CD14-positive monocyte (primary cell): ENCODE results near the gene BEGAIN. TPM values are rescaled to one million over a fixed set of nuclear protein-coding genes. Genes with fewer than 3 reads are reported as not detected.

ENCODE experiments used
- DNase-seq, 3 donors: peaks; one replicate each; pipeline ENCODE4 v3.0.0-alpha.2; 2011 to 2022
- H2AFZ ChIP-seq: 2 replicates; pipeline ENCODE4 v1.6.0; 2012; ENCODE audit warnings: mild to moderate bottlenecking, low read depth, low read length, inconsistent platforms; ENCODE audit not compliant: insufficient read depth, poor library complexity, severe bottlenecking
- H3K27ac ChIP-seq, 2 donors: 1 replicate in 1 of 2; 2 replicates in 1 of 2; pipeline ENCODE4 v1.5.1; 2012 to 2013; ENCODE audit warnings: low read length in 2 of 2, control low read depth in 1 of 2, inconsistent platforms in 1 of 2, low read depth in 1 of 2, mild to moderate bottlenecking in 1 of 2
- H3K27me3 ChIP-seq, 2 donors: one replicate each; pipeline versions ENCODE4 v1.6.0 to v1.6.1; 2011 to 2013; ENCODE audit warnings: low read length in 2 of 2; ENCODE audit not compliant: control insufficient read depth in 2 of 2, insufficient read depth in 2 of 2
- H3K36me3 ChIP-seq, 2 donors: replicated peaks in 1 of 2; 1 replicate in 1 of 2; 2 replicates in 1 of 2; pipeline versions ENCODE4 v1.5.1 to v1.6.1; 2012 to 2013; ENCODE audit warnings: low read length in 2 of 2, control low read depth in 1 of 2, inconsistent platforms in 1 of 2, mild to moderate bottlenecking in 1 of 2; ENCODE audit not compliant: insufficient read depth in 2 of 2, control insufficient read depth in 1 of 2
- H3K4me1 ChIP-seq, 2 donors: 1 replicate in 1 of 2; 2 replicates in 1 of 2; pipeline versions ENCODE4 v1.5.1 to v1.6.1; 2012 to 2013; ENCODE audit warnings: low read length in 2 of 2, control low read depth in 1 of 2, inconsistent platforms in 1 of 2, mild to moderate bottlenecking in 1 of 2, moderate library complexity in 1 of 2; ENCODE audit not compliant: insufficient read depth in 2 of 2, control insufficient read depth in 1 of 2
- H3K4me2 ChIP-seq: replicated peaks from 2 replicates; pipeline ENCODE3; 2012; ENCODE audit warnings: low read length, moderate library complexity, mild to moderate bottlenecking; ENCODE audit not compliant: poor library complexity, severe bottlenecking; ENCODE audit errors: extremely low read depth
- H3K4me3 ChIP-seq, 3 experiments: fragments of 200-600 bp in 1 of 3; sonication (generic) in 1 of 3; replicated peaks in 1 of 3; 1 replicate in 2 of 3; 2 replicates in 1 of 3; pipeline ENCODE4 v1.5.1; 2011 to 2013; ENCODE audit warnings: low read length in 3 of 3, mild to moderate bottlenecking in 3 of 3, control low read depth in 2 of 3, low read depth in 2 of 3, inconsistent platforms in 1 of 3, moderate library complexity in 1 of 3
- H3K79me2 ChIP-seq: 2 replicates; pipeline ENCODE4 v1.6.0; 2012; ENCODE audit warnings: mild to moderate bottlenecking, control low read depth, inconsistent platforms, low read length, moderate library complexity; ENCODE audit not compliant: insufficient read depth
- H3K9ac ChIP-seq: 2 replicates; pipeline ENCODE4 v1.6.0; 2017; ENCODE audit warnings: low read length, mild to moderate bottlenecking; ENCODE audit not compliant: insufficient read depth, poor library complexity, severe bottlenecking
- H3K9me3 ChIP-seq, 2 donors: replicated peaks in 1 of 2; 1 replicate in 1 of 2; 2 replicates in 1 of 2; pipeline versions ENCODE4 v1.5.1 to v1.6.1; 2012 to 2013; ENCODE audit warnings: low read length in 2 of 2, control low read depth in 1 of 2; ENCODE audit not compliant: control insufficient read depth in 1 of 2, insufficient read depth in 1 of 2
- H4K20me1 ChIP-seq: 2 replicates; pipeline ENCODE4 v1.6.0; 2012; ENCODE audit warnings: mild to moderate bottlenecking, low read length, control low read depth, moderate library complexity; ENCODE audit not compliant: insufficient read depth
- H3K27ac Mint-ChIP-seq, 7 donors: one replicate each; pipeline ENCODE4 v1.8.0; 2020; ENCODE audit warnings: mild to moderate bottlenecking in 7 of 7, mixed read lengths in 7 of 7, moderate library complexity in 6 of 7, inconsistent platforms in 2 of 7
- H3K27me3 Mint-ChIP-seq, 3 donors: one replicate each; pipeline ENCODE4 v1.8.0; 2021 to 2022; ENCODE audit warnings: low read depth in 3 of 3, mild to moderate bottlenecking in 3 of 3, mixed read lengths in 3 of 3, moderate library complexity in 3 of 3, inconsistent platforms in 1 of 3
- H3K36me3 Mint-ChIP-seq, 2 donors: one replicate each; pipeline ENCODE4 v1.8.0; 2020; ENCODE audit warnings: mixed read lengths in 2 of 2, inconsistent platforms in 1 of 2, mild to moderate bottlenecking in 1 of 2
- H3K4me1 Mint-ChIP-seq: one replicate; pipeline ENCODE4 v1.8.0; 2020; ENCODE audit warnings: mild to moderate bottlenecking, mixed read lengths
- H3K4me3 Mint-ChIP-seq, 2 donors: one replicate each; pipeline ENCODE4 v1.8.0; 2020; ENCODE audit warnings: mild to moderate bottlenecking in 2 of 2, mixed read lengths in 2 of 2, moderate library complexity in 1 of 2
- H3K9me3 Mint-ChIP-seq, 7 donors: one replicate each; pipeline ENCODE4 v1.8.0; 2020 to 2022; ENCODE audit warnings: mixed read lengths in 7 of 7, mild to moderate bottlenecking in 6 of 7, moderate library complexity in 6 of 7, inconsistent platforms in 2 of 7
- WGBS: methylation state at CpG from one replicate; pipeline ENCODE4 v1.1.5; 2013; ENCODE audit warnings: missing lambda C conversion rate; ENCODE audit not compliant: insufficient coverage; 5-methylcytosine and 5-hydroxymethylcytosine counted together
- intact Hi-C, 2 donors: fragments of 100-400 bp; cut with micrococcal nuclease; formaldehyde crosslinking; loops; one replicate each; pipeline versions ENCODE4 v1.15.0 to v1.15.1; 2023
- polyA plus RNA-seq, 3 donors: library from polyadenylated mRNA; depleted of rRNA in 1 of 3; unstranded in 2 of 3; stranded (reverse) in 1 of 3; fragments of 300-500 nt in 2 of 3; fragments of >200 nt in 1 of 3; fragmentation: Illumina TruSeq in 2 of 3; gene quantifications; 1 replicate in 2 of 3; 2 replicates in 1 of 3; pipeline ENCODE4 v1.2.3, GENCODE V29; 2012 to 2021
- TF ChIP-seq, protein P1 (sequence below): fragments of 200-600 bp; IDR thresholded peaks from one replicate; pipeline ENCODE4 v1.8.0; 2022; ENCODE audit warnings: antibody characterized with exemption, mild to moderate bottlenecking

Gene BEGAIN
- polyA plus RNA-seq, 3 donors = 0.25 to 0.45 TPM; not detected in 1

DNA sequence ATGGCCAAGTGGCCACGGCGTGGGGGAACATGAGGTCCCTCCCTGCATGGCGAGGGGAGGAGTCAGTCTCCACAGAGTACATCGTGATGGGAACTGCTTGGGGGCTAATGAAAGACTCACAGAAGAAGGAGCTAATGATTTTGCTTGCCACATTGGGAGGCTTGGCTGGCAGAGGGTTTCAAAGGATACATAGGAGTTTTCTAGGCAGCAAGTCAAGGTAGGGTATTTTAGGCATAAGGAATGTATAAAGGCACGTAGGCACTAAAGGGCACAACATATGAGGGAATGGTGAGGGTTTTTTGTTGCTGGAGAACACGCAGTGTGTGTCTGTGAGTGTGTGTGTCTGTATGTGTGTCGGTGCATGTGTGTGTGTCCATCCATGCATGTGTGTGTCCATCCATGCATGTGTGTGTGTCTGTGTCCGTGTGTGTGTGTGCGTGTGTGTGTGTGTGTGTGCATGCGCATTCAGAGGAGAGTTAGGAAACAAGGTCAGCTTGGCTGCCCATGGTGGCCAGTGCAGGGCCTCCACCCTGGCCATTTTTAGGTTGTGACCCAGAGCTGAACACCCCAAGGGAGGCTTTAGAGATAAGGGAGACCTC lies 84.5 kb downstream of the BEGAIN start:
- TF ChIP-seq, protein P1, sequence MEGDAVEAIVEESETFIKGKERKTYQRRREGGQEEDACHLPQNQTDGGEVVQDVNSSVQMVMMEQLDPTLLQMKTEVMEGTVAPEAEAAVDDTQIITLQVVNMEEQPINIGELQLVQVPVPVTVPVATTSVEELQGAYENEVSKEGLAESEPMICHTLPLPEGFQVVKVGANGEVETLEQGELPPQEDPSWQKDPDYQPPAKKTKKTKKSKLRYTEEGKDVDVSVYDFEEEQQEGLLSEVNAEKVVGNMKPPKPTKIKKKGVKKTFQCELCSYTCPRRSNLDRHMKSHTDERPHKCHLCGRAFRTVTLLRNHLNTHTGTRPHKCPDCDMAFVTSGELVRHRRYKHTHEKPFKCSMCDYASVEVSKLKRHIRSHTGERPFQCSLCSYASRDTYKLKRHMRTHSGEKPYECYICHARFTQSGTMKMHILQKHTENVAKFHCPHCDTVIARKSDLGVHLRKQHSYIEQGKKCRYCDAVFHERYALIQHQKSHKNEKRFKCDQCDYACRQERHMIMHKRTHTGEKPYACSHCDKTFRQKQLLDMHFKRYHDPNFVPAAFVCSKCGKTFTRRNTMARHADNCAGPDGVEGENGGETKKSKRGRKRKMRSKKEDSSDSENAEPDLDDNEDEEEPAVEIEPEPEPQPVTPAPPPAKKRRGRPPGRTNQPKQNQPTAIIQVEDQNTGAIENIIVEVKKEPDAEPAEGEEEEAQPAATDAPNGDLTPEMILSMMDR = no peak
- H3K4me2 ChIP-seq = no peak overlapping the region
- H3K36me3 Mint-ChIP-seq = peaks cover 2 to 3% of the 10 kb centered on the region in 2 donors
- H3K9me3 ChIP-seq = peaks cover 0 to 2% of the 10 kb centered on the region in 2 donors
- H3K27ac Mint-ChIP-seq = no peak overlapping the region
- intact Hi-C loops = no loop called here
- no peak overlapping the region for H3K27ac ChIP-seq
- H3K4me1 ChIP-seq = no peaks in the 10 kb centered on the region
- WGBS = 94% methylated on average over 8 of the region's 10 CpGs
- no peaks in the 10 kb centered on the region for H3K79me2 ChIP-seq
- H3K9me3 Mint-ChIP-seq = peaks cover 0 to 9% (median 3%) of the 10 kb centered on the region in 7 donors
- H4K20me1 ChIP-seq = peaks cover 9% of the 10 kb centered on the region
- no peak for DNase-seq
- peaks cover 0 to 7% (median 2%) of the 10 kb centered on the region in 3 donors for H3K27me3 Mint-ChIP-seq
- H2AFZ ChIP-seq = no peak overlapping the region
- no peaks in the 10 kb centered on the region for H3K36me3 ChIP-seq
- no peaks in the 10 kb centered on the region for H3K27me3 ChIP-seq
- H3K9ac ChIP-seq = no peak overlapping the region
- H3K4me3 ChIP-seq = no peak overlapping the region
- H3K4me3 Mint-ChIP-seq = no peak overlapping the region
- peaks cover 4% of the 10 kb centered on the region for H3K4me1 Mint-ChIP-seq

GRCh38 chr14:100500128-100500527 lies 87.1 kb downstream of the BEGAIN start:
- Mint-ChIP-seq H3K4me3 (no peak overlapping the region), H3K4me1 (peaks cover 4% of the 10 kb centered on the region), H3K27ac (no peak overlapping the region), H3K9me3 (peaks cover 0 to 7% (median 3%) of the 10 kb centered on the region in 7 donors), H3K27me3 (peaks cover 0 to 7% (median 2%) of the 10 kb centered on the region in 3 donors), H3K36me3 (peaks cover 2 to 3% of the 10 kb centered on the region in 2 donors)
- Histone ChIP-seq H3K79me2 (no peaks in the 10 kb centered on the region), H3K4me1 (no peaks in the 10 kb centered on the region), H3K9me3 (peaks cover 0 to 2% of the 10 kb centered on the region in 2 donors), H3K27ac (no peak overlapping the region), H3K9ac (no peak overlapping the region), H3K4me2 (no peak overlapping the region), H3K36me3 (no peaks in the 10 kb centered on the region), H4K20me1 (peaks cover 8% of the 10 kb centered on the region), H3K27me3 (no peaks in the 10 kb centered on the region), H3K4me3 (no peak overlapping the region), H2AFZ (no peak overlapping the region)
- DNase-seq = no peak
- TF ChIP-seq, protein P1 = no peak
- intact Hi-C loops = no loop called here
- 96% methylated on average over 5 of the region's 9 CpGs for WGBS
